Amygdala (tissue), 56 donors: Measurements from ENCODE around the gene PRSS57.
"Not testable (repeated sequence)": the region's sequence is repeated elsewhere in the genome, so short reads cannot be mapped to it uniquely, and the experiment has no call there.

Source experiments
- DNase-seq, 56 donors: peaks; one replicate each; lab custom pipeline; 2025; lab: John Stamatoyannopoulos, UW

PRSS57 gene

DNA sequence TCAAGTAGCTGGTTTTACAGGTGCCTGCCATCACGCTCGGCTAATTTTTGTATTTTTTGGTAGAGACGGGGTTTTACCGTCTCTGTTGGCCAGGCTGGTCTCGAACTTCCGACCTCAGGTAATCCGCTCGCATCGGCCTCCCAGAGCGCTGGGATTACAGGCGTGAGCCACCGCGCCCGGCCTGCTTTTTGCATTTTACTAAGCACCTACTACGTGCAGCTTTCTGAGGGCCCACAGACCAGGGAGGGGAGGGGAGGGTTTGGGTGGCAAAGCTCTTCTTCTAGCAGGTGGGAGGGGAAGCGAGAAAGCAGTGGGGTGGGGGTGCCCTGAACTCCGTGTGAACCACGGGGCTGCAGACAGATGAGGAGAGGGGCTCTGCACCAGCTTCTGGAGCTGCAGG is 28.5 kb upstream of the PRSS57 start:
- DNase-seq: no peak

GRCh38 chr19:723247-723646 is 28.0 kb upstream of the PRSS57 start:
- no peak for DNase-seq

DNA sequence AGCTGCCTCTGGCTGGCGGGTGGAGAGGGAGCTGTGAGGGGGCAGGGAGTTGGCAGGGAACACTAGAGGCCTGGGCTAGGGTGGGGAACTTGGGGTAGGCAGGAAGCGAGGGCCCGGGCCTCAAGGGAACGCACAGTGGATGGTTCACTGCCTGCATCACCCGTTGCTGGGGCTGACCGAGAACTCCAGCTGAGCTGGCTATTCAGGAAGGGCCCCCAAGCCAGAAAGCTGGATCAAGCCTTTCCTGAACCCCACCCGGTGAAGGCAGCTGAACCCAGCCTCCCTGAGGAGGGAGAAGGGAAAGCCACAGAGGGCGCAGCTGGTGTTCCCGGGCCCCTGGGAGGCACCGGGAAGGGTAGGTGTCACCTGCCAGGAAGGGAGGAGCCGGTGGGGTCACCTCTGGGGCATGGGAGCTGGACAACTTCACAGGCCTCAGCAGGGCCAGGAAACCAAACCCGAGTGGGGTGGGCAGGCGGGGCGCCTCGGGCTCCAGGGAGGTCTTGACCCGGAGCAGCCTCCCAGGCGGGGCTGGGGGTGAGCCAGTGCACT is 27.4 kb upstream of the PRSS57 start:
- peak in 4 of 56 donors; percentile 12 to 36 (median 22) for DNase-seq

DNA sequence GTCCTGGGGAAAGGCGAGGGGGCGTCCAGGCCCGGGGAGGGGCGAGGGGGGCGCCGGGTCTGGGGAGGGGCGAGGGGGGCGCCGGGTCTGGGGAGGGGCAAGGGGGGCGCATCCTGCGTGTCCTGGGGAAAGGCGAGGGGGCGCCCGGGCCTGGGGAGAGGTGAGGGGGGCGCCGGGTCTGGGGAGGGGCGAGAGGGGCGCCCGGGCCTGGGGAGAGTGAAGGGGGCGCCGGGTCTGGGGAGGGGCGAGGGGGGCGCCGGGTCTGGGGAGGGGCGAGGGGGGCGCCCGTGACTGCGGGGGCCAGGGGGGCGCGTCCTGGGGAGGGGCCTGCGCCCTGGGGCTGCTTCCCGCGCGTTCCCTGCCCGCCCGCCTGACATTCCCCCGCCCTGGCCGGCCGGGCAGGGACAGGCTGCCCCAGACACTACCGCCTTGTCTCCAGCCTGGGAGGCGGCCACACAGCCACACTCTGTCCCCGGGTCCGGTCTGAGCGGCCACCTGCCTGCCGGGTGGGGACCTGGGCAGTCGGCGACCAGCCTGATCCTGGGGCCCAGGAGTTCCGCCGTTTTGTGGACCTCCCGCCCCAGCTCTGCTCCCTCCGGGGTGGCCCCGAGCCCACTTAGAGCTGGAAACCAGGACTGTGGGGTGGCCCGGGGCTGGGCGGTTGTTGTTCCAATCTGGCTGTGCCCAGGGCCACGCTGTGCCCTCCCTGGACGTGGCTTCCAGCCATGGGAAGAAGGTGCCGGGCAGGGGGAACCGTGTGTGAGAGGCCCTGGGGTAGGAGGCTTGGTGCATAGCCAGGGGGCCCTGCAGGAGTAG is 25.3 kb upstream of the PRSS57 start:
- peak in 49 of 56 donors; percentile 4 to 84 (median 59) for DNase-seq

DNA sequence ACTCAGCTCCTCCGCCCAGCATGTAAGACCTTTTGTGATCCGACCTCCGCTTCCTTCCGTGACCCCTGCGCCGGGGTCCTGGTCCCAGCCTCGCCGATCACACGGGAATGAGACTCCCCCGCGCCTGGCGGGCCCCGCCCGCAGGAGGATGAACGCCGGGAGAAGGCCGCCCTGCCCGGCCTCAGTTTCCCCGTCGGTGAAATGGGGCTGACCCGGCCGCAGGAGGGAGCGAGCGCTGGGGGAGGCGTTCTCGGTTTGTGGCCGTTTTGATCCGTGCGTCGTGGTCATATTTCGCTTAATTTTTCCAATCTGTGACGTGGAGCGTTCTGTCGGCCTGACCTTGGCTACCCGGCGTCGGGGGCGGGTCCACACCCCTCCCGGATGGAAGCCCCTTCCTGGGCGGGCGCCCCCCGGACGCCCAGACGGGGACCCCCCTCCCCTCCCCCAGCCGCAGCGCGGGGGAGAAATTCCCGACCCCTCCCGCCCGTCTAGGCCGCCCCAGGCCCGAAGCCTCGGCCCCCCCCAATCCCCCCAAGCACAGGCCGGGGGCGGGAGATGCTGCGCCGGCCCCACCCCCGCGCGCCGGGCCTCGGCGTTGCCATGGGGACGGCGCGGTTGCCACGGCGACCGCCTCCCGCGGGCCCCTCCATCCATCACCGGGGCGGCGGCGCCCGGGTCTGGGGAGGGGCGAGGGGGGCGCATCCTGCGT is 24.5 kb upstream of the PRSS57 start:
- peak in 28 of 56 donors; percentile 13 to 68 (median 38) for DNase-seq

- DNase-seq: peak in 44 of 56 donors; percentile 14 to 84 (median 48)
These were observed 23.8 kb upstream of the PRSS57 start for GRCh38 chr19:718991-719512.

- DNase-seq: peak in 19 of 56 donors; percentile 16 to 64 (median 33)
These were observed 23.1 kb upstream of the PRSS57 start for GRCh38 chr19:718251-718951.

- DNase-seq: no peak
These were observed 20.1 kb upstream of the PRSS57 start for GRCh38 chr19:715347-715746.

DNA sequence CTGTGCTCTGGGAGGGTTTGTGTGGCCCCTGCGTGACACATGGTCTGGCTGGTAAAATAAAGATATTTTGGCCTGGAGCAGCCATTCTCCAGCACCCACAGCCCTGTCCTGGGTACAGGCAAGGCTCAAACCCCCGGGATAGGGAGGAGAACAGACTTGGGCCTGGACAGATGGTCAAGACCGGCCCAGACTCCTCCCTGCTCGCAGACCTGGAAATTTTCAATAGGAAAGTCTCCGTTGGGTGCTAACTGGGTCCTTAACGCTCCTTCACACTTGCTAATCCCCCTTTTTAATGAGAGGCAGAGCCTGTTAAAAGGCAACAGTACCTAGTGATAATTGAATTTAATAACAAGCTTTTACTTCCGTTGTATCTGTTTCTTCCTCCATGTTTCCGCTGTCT is 16.0 kb upstream of the PRSS57 start:
- no peak for DNase-seq

GRCh38 chr19:710767-711166 is 15.5 kb upstream of the PRSS57 start:
- DNase-seq: peak in 3 of 56 donors; percentile 12 to 37 (median 19)

GRCh38 chr19:709965-710571 is 14.8 kb upstream of the PRSS57 start:
- peak in 27 of 56 donors; percentile 4 to 65 (median 23) for DNase-seq

DNA sequence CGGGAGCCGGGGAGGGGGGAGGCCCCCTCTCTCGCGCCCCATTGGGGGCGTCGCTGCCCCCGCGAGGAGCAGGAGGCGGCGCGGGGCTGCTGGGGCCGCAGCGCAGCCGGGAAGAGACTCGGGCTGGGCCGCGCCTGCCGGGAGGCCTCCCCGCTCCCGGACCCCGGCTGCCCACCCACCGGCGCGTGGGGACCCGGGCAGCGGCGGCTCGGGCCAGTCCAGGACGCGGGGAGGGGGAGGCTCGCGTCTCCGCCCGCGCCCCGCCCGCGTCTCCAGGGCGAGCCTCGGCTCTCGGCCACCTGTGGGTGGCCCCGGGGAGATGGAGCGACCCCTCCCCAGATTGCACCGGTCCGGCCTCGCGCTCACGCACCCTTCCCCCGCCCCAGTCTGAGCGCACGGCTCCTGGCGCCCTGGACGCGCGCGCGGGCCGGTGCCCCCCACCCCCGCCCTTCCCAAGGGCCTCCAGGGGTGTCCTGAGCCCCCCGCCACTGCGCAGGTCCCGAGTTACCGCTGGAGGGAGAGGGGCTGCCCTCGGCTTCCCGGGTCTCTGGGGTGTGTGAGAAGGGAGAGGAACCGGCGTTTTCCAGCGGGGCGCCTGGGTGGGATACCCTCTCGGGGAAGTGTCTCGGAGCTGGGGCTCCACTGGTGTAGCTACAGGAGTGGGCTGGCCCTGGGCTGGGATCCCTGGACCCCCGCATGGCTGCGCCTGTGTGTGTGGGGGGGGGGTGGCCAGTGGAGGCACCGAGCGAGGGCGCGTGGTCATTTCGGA is 14.1 kb upstream of the PRSS57 start:
- DNase-seq: peak in 1 of 56 donors; percentile 6

DNA sequence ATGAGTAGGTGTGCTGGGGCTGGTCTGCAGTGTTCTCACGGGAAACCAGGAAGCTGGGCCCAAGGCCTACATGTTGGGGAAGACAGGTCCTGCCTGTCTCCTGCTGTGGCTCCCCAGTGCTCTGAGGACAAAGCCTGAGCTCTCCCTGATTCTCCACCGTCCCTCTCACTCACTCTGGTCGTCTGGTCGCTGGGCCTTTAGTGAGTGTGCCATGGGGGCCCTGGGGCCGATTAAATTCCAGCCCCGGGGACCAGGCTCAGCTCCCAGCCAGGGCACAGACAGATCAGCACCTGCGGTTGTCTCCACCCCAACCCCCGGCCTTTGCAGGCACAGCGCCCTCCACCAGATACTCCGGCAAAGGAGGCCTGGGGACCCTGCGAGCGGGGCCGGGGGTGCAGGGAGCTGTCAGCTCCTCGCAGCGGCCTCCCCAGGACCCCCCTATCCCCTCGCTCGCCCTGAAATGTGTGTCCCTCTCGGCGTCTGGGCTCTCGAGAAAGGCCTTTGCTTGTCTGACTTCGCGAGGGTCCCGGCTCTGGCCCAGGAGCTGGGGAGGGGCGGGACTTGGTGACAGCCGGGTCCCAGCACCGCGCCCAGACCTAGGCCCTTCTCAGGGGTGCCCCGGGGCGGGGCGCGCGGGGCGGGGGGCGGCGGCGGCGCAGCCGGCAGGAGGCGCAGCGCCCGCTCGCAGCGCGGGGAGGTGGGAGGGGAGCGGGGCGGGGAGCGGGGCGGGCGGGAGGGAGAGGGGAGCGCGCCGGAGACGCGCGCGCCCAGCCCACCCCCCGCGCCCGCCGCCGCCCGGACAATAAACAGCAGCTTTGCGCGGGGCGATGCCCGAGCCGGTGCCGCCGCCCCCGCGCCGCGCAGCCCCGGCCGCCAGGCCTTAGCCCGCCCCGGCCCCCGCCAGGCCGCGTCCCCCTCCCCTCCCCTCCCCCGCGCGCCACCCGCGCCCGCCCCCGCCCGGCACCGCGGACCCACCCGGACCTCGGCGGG is 13.2 kb upstream of the PRSS57 start, which contains the start of gene PALM:
Gene PALM, plus strand, starts transcription at position 782 of the 990 bp plus-strand sequence. CDS start 212 bp downstream, outside the sequence.
- DNase-seq: peak in 20 of 56 donors; percentile 2 to 64 (median 34)

DNA sequence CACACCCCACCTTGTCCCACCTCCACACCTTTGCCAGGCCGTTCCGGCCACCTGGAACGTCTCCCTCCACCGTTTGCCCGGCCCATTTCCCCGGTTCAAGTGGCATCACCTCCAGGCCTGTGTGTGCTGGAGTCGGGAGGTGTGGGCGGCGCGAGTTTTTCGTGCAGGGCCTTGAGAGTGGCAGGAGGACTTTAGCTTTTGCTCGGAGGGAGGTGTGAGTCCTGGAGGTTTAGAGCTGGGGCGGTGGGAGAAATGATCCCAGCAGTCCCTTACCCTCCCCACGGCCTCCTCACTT is 9.1 kb upstream of the PRSS57 start:
- no peak for DNase-seq

DNA sequence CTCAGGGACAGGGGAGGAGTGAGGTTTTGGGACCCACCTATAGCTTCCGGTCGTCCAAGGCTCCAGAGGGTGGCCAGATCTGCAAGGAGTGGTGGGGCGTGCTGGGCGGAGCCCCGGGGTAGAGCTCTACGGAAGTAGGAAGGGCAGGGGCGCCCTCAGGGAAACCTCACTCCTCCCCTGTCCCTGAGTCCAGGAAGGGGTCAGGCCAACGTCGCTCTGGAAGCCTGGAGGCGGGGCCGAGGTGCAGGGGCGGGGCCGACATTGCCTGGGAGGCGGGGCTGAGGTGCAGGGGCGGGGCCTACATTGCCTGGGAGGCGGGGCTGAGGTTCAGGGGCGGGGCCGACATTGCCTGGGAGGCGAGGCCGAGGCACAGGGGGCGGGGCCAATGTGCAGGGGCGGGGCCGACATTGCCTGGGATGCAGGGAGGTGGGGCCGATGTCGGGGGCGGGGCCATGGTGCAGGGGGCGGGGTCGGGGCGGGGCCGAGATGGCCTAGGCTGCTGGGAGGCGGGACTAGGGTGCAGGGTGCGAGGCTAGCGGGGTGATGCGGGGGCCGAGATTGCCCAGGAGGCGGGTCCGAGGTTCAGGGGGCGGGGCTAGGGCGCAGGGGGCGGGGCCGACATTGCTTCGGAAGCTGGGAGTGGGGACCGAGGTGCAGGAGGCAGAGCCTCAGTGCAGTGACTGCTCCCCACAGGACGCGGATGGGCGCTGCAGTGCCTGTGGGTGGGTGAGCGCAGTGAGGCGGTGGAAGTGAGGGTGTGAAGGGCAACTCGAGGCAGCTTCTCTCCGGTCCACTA is 8.6 kb upstream of the PRSS57 start:
- DNase-seq: peak in 11 of 56 donors; percentile 10 to 76 (median 23)

DNA sequence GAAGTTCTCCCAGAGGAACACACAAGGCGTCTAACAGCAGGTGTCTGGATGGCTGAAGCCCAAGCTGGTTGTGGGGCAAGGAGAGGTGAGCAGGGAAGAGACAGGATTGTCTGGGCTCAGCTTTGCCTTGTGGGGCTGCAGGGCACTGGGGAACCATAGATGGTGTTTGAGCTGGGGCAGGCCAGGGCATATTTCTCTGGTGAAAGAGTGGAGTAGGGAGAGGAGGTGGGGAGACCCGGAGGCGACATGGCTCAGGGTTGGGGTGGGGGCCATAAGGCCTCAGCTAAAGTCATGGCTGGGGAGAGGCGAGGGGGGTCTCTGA is 8.0 kb upstream of the PRSS57 start:
- DNase-seq: no peak

- DNase-seq: not testable (repeated sequence)
These were observed 7.6 kb upstream of the PRSS57 start for GRCh38 chr19:702847-703246.
